ENCODE data around the gene ZCCHC2. TPM values are rescaled to one million over a fixed set of nuclear protein-coding genes. Genes with fewer than 3 reads are reported as not detected.

The ZCCHC2 gene
- total RNA-seq, 1 experiment from 2014 or later, result 12.4 TPM

GRCh38 chr18:62558015-62558663 is 35.3 kb downstream of the ZCCHC2 start:
- Histone ChIP-seq H2AFZ (ENCODE audit: low read length) (no peak overlapping the region), H2BK5ac (ENCODE audit: insufficient read length, low read length) (no peak overlapping the region), H3K27ac (ENCODE audit: insufficient read length, low read depth, low read length) (no peak overlapping the region), H3K56ac (ENCODE audit: insufficient read length, low read depth, low read length) (no peak overlapping the region), H3K9ac (ENCODE audit: extremely low read depth, insufficient read length, low read length) (no peak overlapping the region), H3K23ac (ENCODE audit: insufficient read length, low read depth, low read length) (no peak overlapping the region), H2BK120ac (ENCODE audit: low read depth, low read length, poor library complexity, severe bottlenecking) (no peak overlapping the region), H4K8ac (replicated peaks; ENCODE audit: insufficient read length, low read depth, low read length) (no peak overlapping the region), H3K4me2 (ENCODE audit: insufficient read depth, insufficient read length, low read length) (no peak overlapping the region), H3K79me1 (ENCODE audit: insufficient read depth, low read depth, low read length, poor library complexity, severe bottlenecking) (no peaks in the 10 kb centered on the region), H4K20me1 (ENCODE audit: control insufficient read depth, insufficient read depth, insufficient read length) (no peaks in the 10 kb centered on the region), H3K27me3 (ENCODE audit: insufficient read depth, low read length) (no peaks in the 10 kb centered on the region), H3K4me1 (ENCODE audit: insufficient read depth, low read length) (no peaks in the 10 kb centered on the region), H3K23me2 (ENCODE audit: insufficient read length, low read depth, low read length, poor library complexity, severe bottlenecking) (no peaks in the 10 kb centered on the region), H3K79me2 (ENCODE audit: insufficient read depth, low read length) (no peaks in the 10 kb centered on the region), H4K5ac (ENCODE audit: insufficient read length, low read depth, low read length) (no peak overlapping the region), H2BK12ac (ENCODE audit: insufficient read length, low read depth, low read length) (no peak overlapping the region), H3K9me3 (ENCODE audit: control insufficient read depth, low read depth, low read length) (no peaks in the 10 kb centered on the region), H3T11ph (ENCODE audit: low read length) (no peak overlapping the region), H3K18ac (ENCODE audit: insufficient read length, low read depth, low read length) (no peak overlapping the region), H3K4ac (ENCODE audit: low read depth, low read length) (no peak overlapping the region), H2BK15ac (ENCODE audit: low read depth, low read length) (no peak overlapping the region), H3K14ac (ENCODE audit: insufficient read depth, low read length) (no peak overlapping the region), H4K91ac (ENCODE audit: insufficient read length, low read depth, low read length) (no peak overlapping the region), H2BK20ac (ENCODE audit: low read depth, low read length, poor library complexity, severe bottlenecking) (no peak overlapping the region), H2AK5ac (ENCODE audit: insufficient read length, low read length) (no peak overlapping the region)
- Mint-ChIP-seq H3K36me3 (ENCODE audit: insufficient read depth in 1 of 3, low read depth in 3 of 3) (peaks cover 0 to 33% (median 28%) of the 10 kb centered on the region in 3 experiments; a peak in 5 of 7 replicates), H3K4me1 (no peaks in the 10 kb centered on the region), H3K9me3 (no peaks in the 10 kb centered on the region), H3K27me3 (ENCODE audit: low read depth) (no peaks in the 10 kb centered on the region), H3K4me3 (no peak overlapping the region), H3K27ac (no peak overlapping the region)
- no peak for DNase-seq
- TF ChIP-seq CTCF (conservative IDR thresholded peaks at IDR 0.05), result no peak
- WGBS (ENCODE audit: extremely low coverage, insufficient read length, low lambda C conversion rate), result no CpG with 5 or more reads among the region's 6 CpGs

Measured in H9 (cell line).